GM19397 (cell line): ENCODE measurements around the gene TP53BP2.

Source experiments
- ATAC-seq: cut with Tn5 transposase; IDR thresholded peaks from one replicate; pipeline ENCODE4 v1.9.1; 2021; ENCODE audit warnings: mild to moderate bottlenecking, moderate library complexity; ENCODE audit not compliant: unreplicated experiment

TP53BP2 gene

GRCh38 chr1:223802602-223803001 lies 43.1 kb downstream of the TP53BP2 start:
- no peak for ATAC-seq

DNA sequence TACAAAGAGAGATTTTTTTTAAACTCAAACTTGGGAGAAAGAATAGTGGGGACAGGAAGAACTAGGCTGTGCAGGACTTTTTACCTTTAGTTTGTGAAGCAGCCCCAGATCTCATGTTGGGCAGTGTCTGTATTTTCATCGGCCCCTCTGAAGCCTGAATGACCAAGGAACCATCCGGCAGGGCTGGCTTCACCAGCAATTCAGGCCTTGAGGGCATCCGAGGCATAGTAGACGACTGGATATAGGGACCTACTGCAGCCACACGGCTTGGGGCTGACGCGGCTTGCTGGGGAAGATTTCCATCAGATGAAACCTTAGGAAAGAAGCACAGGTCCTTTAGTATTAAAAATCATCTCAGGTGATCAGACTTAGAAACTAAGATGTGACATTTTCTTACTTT lies 43.7 kb downstream of the TP53BP2 start:
- ATAC-seq, result no peak

GRCh38 chr1:223796210-223796609 lies 49.5 kb downstream of the TP53BP2 start:
- ATAC-seq, result no peak

DNA sequence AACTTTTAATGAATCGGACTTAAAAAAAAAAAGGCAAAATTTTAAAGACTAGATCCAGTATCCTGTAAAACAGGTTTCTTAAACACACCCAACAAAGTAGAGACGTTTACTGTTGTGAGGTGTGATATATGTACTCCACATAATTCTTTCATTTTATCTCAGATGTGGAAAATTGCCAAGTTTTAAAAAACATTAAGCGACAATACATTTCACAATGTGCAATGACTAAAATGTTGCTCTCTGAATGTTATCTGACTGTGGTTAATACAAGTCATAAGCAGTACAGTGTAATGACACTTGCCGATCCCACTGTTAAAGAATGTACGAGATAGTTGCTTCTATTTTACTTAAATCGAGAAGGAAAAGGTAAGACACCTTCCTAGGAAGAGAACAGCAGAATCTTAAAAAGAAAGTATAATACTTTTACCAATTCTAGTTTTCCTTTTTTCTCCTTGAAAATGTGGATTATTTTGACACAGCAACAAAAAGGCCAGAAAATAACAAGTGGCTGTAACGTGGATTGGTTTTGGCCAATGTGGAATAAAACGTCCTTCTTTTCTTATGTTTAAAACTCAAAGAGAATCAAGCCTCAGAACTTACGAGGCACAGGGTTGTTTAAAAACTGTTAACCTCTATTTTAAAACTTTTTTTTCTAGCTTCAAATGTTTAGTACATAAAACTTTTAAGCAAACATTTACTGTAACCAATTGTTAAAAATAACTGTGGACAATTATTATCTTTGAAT lies 51.4 kb downstream of the TP53BP2 start:
- no peak for ATAC-seq

DNA sequence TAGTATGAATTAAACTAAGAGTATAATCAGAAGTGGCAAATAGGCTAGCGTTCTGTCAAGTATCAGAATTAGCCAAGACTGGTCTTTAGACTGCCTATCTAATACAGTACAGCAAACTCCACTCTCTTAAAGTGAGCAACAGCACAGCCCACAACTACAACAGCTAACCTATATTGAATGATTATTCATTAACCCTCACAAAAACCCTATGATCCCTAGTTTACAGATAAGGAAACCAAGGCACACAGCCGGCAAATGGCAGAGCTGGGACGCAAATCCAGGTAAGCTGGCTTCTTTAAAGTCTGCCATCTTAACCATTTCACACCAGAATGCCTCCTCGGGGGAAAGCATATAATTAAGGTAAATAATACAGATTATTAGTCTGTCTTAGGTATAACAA lies 52.0 kb downstream of the TP53BP2 start:
- no peak for ATAC-seq

DNA sequence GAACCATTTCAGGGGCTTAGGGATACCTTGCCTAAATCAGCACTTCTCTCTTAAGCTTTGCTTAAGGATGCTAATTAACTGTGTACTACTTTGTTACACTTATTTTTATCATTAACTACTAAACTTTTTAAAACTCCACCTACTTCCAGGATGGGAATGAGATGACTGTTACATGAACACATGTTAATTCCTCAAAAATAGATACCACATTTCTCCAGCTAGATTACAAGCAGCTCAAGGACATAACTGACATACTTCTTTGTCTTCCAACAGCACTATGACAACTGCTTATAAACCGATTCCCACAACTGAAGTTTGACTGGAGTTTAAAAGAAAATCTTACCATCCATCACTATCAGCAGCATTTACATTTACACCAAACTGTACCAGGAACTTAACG lies 53.7 kb downstream of the TP53BP2 start:
- no peak for ATAC-seq

GRCh38 chr1:223788746-223789415 lies 56.9 kb downstream of the TP53BP2 start:
- no peak for ATAC-seq

GRCh38 chr1:223785808-223786207 lies 59.9 kb downstream of the TP53BP2 start:
- no peak for ATAC-seq

- no peak for ATAC-seq
Measured at GRCh38 chr1:223784541-223784940, 61.2 kb downstream of the TP53BP2 start.

- no peak for ATAC-seq
Measured at GRCh38 chr1:223783676-223784075, 62.1 kb downstream of the TP53BP2 start.

DNA sequence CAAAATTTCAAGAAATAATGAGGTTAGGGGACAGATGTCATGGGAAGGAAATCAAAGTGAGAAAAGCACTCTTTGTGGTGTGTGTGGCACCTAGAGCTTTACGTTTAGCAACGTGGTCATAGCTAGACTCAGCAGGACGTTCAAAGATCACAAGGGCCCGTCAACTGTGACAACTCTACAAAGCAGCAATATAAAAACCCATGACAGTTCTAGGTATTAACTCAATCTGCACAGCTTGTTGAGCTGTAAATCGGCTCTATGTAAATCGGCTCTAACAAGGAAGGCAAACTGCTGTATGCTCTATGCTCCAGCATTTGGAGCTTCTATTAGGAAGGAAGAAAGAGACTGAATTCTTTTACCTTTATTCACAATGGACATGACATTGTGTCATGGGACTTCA lies 64.8 kb downstream of the TP53BP2 start:
- no peak for ATAC-seq

- no peak for ATAC-seq
Measured at GRCh38 chr1:223780318-223780717, 65.4 kb downstream of the TP53BP2 start.

- no peak for ATAC-seq
Measured at GRCh38 chr1:223776826-223777454, 68.8 kb downstream of the TP53BP2 start.

DNA sequence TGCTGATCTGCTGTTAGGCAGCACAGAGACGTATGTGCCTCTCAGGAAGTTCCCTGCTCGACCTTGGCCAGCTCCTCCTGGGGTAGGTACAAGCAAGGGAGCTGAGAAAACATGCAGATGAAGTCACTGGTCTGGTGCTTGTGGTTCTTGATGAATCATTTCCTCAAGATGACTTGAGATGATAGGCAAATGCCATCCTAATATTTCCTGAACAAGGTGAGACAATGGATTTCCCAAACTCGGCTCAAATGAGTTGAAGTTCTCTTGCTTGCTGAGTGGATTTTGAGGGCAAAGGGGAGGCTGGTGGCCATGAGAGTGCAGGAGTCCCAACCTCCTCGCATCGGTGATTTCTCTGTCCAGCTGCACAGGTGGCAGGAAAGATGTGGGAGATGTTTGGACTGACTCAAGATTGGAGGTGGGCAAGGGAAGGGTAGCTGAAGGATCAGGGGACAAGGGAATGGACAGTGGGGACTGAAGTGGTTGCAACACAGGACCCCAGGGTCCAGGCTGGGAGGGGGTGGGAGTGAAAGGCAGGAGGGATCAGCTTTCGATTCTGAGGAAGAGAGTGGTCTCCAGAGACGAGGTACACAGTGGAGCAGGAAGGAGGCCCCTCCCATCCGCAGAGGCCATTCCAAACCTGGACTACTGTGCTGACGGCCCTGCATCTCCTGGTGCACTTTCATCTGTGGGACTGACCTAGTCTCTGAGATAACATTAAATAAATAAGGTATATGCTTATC lies 69.5 kb downstream of the TP53BP2 start:
- ATAC-seq, result no peak

GRCh38 chr1:223775711-223776074 lies 70.1 kb downstream of the TP53BP2 start:
- ATAC-seq, result no peak

GRCh38 chr1:223775054-223775453 lies 70.7 kb downstream of the TP53BP2 start:
- no peak for ATAC-seq

DNA sequence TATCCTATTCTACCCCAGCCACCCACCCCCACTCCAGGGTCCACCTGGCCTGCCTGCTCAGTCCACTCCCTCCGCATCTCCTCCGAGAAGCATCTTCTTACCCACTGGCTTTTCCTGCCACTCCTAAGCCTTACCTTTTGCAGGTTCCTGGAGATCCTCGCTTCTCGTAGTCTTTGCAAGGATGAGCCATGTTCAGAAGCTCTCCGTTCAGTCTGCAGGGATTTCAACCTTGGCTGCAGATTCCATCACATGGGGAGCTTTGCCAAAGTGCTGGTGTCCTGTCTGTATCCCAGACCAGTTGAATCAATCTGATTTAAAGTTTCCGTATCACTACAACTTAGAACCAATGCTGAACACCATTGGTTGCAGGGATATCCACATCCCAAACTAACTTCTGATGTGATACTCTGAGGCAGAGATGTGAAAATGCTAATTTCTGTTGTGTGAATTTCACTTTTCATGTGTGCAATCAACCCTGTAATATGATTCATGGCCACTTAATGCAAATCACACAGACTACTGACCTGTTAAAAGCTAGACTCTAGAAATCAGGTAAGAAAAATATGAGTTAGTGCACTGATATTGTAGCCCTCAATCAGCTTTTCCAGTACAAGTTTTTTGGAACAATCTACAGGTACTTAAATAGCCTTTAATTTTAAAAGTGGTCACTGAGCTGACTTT lies 71.5 kb downstream of the TP53BP2 start:
- no peak for ATAC-seq

GRCh38 chr1:223772771-223773160 lies 73.0 kb downstream of the TP53BP2 start:
- ATAC-seq, result no peak

- no peak for ATAC-seq
Measured at GRCh38 chr1:223771814-223772770, 73.7 kb downstream of the TP53BP2 start.

DNA sequence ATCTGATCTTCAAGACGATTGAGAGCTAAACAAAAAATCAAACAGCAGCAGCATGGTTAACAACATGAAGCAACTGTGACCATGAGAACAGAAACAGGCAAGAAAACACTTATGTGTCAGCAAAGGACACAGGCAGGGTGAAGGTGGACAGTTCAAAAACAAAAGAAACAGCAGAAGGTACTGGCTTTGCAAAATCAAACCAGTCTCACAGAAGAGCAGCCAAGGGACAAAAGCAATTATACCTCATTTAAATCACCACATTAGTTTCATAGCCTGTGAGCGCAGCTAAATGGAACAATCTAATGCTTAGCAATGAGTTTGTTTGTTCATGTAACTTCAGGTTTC lies 74.3 kb downstream of the TP53BP2 start:
- ATAC-seq, result no peak
